GM04504 (cell line): Measurements from ENCODE around the gene KRTAP25-1.

Source experiments
- DNase-seq: peaks from one replicate; pipeline ENCODE4 v3.0.0-alpha.2; 2012; ENCODE audit warnings: low read depth

The KRTAP25-1 gene

DNA sequence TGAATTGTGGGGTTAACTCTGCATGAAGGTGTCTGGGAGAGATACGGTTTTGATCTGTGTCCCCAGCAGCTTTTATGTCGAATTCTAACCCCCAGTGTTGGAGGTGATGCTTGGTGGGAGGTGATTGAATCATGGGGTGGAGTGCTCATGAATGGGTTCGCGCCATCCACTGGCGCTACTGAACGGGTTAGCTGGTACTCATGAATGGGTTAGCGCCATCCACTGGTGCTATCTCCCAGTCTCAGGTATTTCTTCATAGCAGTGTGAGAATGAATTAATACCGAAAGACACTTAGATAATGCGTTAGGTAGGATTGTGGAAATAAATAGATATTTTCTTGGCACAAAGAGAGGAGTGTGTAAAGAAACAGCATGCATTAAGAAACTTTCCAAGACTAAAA lies 40.5 kb downstream of the KRTAP25-1 start:
- no peak for DNase-seq

DNA sequence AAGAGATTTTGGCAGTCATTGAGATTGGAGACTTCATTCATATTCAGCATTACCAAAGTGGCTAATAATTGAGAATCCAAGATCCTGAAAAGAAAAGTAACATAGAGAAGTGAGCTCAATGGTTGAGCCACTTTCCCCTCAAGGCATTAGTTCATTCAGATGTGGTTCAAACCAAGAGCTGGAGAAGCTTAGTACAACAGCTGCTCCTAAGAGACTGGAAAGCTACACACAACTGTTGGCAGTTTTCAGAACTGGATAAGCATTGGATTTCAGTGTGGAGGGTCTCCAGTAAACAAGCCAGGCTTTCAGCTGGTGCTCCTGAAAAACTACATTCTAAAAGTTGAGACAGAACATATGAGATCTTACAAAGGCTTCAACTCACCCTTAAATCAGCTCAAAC lies 44.3 kb downstream of the KRTAP25-1 start:
- no peak for DNase-seq

DNA sequence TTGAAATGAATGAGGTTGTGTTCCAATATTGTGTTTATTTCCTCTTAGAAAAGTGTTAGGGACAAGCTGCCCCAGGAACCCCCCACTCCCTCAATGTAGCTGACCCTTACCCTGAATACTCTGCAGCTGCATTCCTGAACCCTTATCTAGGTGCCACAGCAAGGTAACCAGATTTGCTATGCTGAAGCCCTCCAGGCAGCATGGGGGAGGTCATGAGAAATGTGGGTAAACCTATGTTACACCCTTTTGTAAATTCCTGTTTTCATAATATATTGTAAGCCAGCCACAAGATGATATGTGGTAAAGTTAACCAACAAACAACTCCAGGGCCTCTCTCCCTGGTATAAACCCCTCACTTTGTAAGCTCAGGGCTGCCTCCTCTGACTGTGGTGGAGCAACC lies 45.6 kb downstream of the KRTAP25-1 start:
- no peak for DNase-seq

DNA sequence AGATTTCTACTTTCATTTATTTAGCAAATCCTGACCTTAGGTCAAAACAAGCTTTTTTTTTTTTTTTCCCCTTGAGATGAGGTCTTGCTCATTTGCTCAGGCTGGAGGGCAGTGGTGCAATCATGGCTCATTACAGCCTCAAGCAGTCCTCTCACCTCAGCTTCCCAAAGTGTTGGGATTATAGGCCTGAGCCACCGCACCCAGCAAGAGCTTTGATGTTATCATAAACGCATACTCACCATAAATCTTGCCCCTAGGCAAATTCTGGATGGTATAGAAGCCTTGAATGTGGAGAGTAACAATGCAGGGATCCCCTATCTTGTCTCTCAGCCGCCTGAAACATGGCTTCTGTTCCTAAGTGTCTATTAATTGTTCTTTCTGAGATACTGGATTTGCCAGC lies 48.7 kb downstream of the KRTAP25-1 start:
- DNase-seq = no peak
